HepG2 (cell line): ENCODE data around the gene NPDC1. TPM values are rescaled to one million over a fixed set of nuclear protein-coding genes. Genes with fewer than 3 reads are reported as not detected.

Experiments used
- AGO2 ChIP-seq: fragments of 200-400 bp; formaldehyde crosslinking; optimal IDR thresholded peaks from 2 replicates; pipeline ENCODE3; 2017; ENCODE audit warnings: mild to moderate bottlenecking, low read depth, low read length, moderate library complexity
- ATF7-NPFF ChIP-seq: sonication (generic); formaldehyde crosslinking; IDR thresholded peaks from 2 replicates; pipeline ENCODE4 v1.8.1; 2023; ENCODE audit warnings: mild to moderate bottlenecking, low read depth, missing genetic modification reagents, moderate library complexity
- CEBPZ ChIP-seq: IDR thresholded peaks from 2 replicates; pipeline ENCODE4 v1.6.1; 2012; ENCODE audit warnings: low read length, improper control_type of control experiment
- FOXO1 ChIP-seq: sonication (generic); formaldehyde crosslinking; IDR thresholded peaks from 2 replicates; pipeline ENCODE4 v1.4.0; 2020; ENCODE audit warnings: missing genetic modification reagents
- MAFK ChIP-seq, 2 experiments: IDR thresholded peaks in 1 of 2; conservative IDR thresholded peaks in 1 of 2; 2 replicates each; pipeline ENCODE4 v1.6.1; 2011; ENCODE audit warnings: improper control_type of control experiment in 2 of 2, low read length in 2 of 2
- MTA3 ChIP-seq: sonication (generic); formaldehyde crosslinking; IDR thresholded peaks from 2 replicates; pipeline ENCODE4 v1.4.0; 2020; ENCODE audit warnings: missing genetic modification reagents
- MYC ChIP-seq: sonication (generic); formaldehyde crosslinking; IDR thresholded peaks from 2 replicates; pipeline ENCODE4 v1.9.0; 2021; ENCODE audit warnings: missing genetic modification reagents, borderline replicate concordance
- PITX1 ChIP-seq: sonication (generic); formaldehyde crosslinking; IDR thresholded peaks from 2 replicates; pipeline ENCODE4 v1.5.1; 2020; ENCODE audit warnings: mild to moderate bottlenecking, missing genetic modification reagents
- POLR2A ChIP-seq, 2 experiments: IDR thresholded peaks; 2 replicates each; pipeline ENCODE4 v1.6.1; 2011; ENCODE audit warnings: low read depth in 2 of 2, low read length in 2 of 2, mild to moderate bottlenecking in 1 of 2, moderate library complexity in 1 of 2; ENCODE audit not compliant: insufficient read depth in 1 of 2
- REXO4 ChIP-seq: sonication (generic); formaldehyde crosslinking; IDR thresholded peaks from 2 replicates; pipeline ENCODE4 v1.8.0; 2022; ENCODE audit warnings: missing genetic modification reagents, mild to moderate bottlenecking, borderline replicate concordance
- SETDB1 ChIP-seq: sonication (generic); formaldehyde crosslinking; IDR thresholded peaks from 2 replicates; pipeline ENCODE4 v1.5.1; 2020; ENCODE audit warnings: missing genetic modification reagents, mild to moderate bottlenecking, borderline replicate concordance
- ZBTB4 ChIP-seq: sonication (generic); formaldehyde crosslinking; IDR thresholded peaks from 2 replicates; pipeline ENCODE4 v1.4.0; 2020; ENCODE audit warnings: missing genetic modification reagents, mild to moderate bottlenecking, borderline replicate concordance
- ZFY ChIP-seq: sonication (generic); formaldehyde crosslinking; IDR thresholded peaks from 2 replicates; pipeline ENCODE4 v1.4.0; 2020; ENCODE audit warnings: missing genetic modification reagents
- ZNF121 ChIP-seq: sonication (generic); formaldehyde crosslinking; IDR thresholded peaks from 2 replicates; pipeline ENCODE4 v1.5.0; 2020; ENCODE audit warnings: mild to moderate bottlenecking, missing genetic modification reagents
- ZNF260 ChIP-seq: sonication (generic); formaldehyde crosslinking; IDR thresholded peaks from 2 replicates; pipeline ENCODE4 v1.4.0; 2020; ENCODE audit warnings: missing genetic modification reagents, low read depth, mild to moderate bottlenecking, borderline replicate concordance
- ZSCAN20 ChIP-seq: sonication (generic); formaldehyde crosslinking; IDR thresholded peaks from 2 replicates; pipeline ENCODE4 v1.4.0; 2020; ENCODE audit warnings: missing genetic modification reagents, mild to moderate bottlenecking, borderline replicate concordance
- polyA plus RNA-seq, 8 experiments: library from polyadenylated mRNA; depleted of rRNA in 3 of 8; stranded (reverse) in 7 of 8; unstranded in 1 of 8; fragments of >200 nt; fragmentation: Illumina TruSeq in 4 of 8; extraction: Trizol in 4 of 8; gene quantifications; 2 replicates each; pipeline versions ENCODE4 v1.2.1 to v1.2.3, GENCODE V29; 2011 to 2016; ENCODE audit warnings: low read depth in 4 of 8, missing spikeins in 1 of 8, mixed read lengths in 1 of 8; ENCODE audit not compliant: insufficient read depth in 1 of 8
- total RNA-seq, 5 experiments: library from RNA; depleted of rRNA; stranded (reverse); fragments of >200 nt; fragmentation: Illumina TruSeq; extraction: Trizol; gene quantifications; 2 replicates each; pipeline ENCODE4 v1.2.3, GENCODE V29; 2016; ENCODE audit warnings: low read depth in 1 of 5
- TF ChIP-seq, protein P1 (sequence below): sonication (generic); formaldehyde crosslinking; IDR thresholded peaks from 2 replicates; pipeline ENCODE4 v1.4.0; 2020; ENCODE audit warnings: mild to moderate bottlenecking, missing genetic modification reagents
- TF ChIP-seq, protein P2 (sequence below): sonication (generic); formaldehyde crosslinking; IDR thresholded peaks from 2 replicates; pipeline ENCODE4 v1.8.0; 2022; ENCODE audit warnings: low read depth, missing genetic modification reagents

The NPDC1 gene
- total and polyA plus RNA-seq, 2 of the 13 experiments (the other 11 are each of a cell fraction or from before 2014, with no cell fraction given), result 0.84 to 5.4 TPM

DNA sequence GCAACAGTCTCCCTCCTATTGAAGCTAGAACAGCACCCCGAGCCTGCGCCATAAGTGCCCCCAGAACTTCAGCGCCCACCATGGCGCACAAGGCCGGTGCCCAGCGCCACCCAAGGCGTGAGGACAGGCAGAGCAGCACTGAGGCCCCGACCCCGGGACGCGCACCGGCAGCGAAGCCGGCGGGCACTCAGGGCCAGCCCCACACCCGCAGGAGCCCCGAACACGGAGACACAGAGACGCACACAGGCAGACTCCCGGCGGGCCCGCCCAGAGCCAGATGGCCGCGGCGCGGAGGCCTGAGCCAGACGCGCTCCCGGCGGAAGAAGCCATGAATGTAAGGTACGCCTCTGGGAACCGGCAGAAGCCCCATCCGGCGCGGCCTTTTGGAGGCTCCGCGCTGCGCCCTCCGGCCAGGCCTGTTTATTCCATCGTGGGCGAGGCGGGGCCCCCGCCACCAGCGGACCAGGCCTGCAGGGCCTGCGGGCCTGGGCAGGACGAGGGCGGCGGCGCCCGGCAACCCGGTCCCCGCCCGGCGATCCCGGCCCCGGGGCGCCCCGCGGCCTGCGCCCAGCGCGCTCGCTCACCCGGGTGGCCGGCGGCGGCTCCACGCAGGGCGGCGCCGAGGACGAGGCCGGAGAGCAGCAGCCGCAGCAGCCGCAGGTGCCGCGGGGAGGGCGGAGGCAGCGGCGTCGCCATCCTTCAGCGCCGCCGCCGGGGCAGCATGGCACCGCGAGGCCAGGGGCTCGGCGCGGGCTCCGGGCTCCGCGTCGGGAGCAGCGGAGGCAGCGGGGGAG, 486 bp downstream of the NPDC1 start (continued):
- TF ChIP-seq ZNF260 (CRISPR knock-in tag) (no peak), POLR2A (IDR thresholded peaks at IDR 0.05; ENCODE audit: insufficient read depth in 1 of 2, low read depth in 2 of 2, low read length in 2 of 2) (no peak), ZNF121 (no peak), REXO4 (CRISPR knock-in tag) (no peak), PITX1 (CRISPR knock-in tag) (no peak), ZFY (peak; percentile 57), SETDB1 (CRISPR knock-in tag) (no peak), FOXO1 (CRISPR knock-in tag) (no peak), CEBPZ (no peak), AGO2 (no peak), MTA3 (no peak), ATF7-NPFF (peak; percentile 42; the same call in 1 of the 2 replicates), ZSCAN20 (no peak), ZBTB4 (CRISPR knock-in tag) (no peak), MYC (no peak), MAFK (conservative IDR thresholded peaks at IDR 0.05 in 1 of 2, IDR thresholded peaks at IDR 0.05 in 1 of 2; ENCODE audit: low read length in 2 of 2) (no peak)
- TF ChIP-seq, protein P1, sequence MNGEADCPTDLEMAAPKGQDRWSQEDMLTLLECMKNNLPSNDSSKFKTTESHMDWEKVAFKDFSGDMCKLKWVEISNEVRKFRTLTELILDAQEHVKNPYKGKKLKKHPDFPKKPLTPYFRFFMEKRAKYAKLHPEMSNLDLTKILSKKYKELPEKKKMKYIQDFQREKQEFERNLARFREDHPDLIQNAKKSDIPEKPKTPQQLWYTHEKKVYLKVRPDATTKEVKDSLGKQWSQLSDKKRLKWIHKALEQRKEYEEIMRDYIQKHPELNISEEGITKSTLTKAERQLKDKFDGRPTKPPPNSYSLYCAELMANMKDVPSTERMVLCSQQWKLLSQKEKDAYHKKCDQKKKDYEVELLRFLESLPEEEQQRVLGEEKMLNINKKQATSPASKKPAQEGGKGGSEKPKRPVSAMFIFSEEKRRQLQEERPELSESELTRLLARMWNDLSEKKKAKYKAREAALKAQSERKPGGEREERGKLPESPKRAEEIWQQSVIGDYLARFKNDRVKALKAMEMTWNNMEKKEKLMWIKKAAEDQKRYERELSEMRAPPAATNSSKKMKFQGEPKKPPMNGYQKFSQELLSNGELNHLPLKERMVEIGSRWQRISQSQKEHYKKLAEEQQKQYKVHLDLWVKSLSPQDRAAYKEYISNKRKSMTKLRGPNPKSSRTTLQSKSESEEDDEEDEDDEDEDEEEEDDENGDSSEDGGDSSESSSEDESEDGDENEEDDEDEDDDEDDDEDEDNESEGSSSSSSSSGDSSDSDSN (CRISPR knock-in tag), result peak; percentile 46; the same call in 1 of the 2 replicates
- TF ChIP-seq, protein P2, sequence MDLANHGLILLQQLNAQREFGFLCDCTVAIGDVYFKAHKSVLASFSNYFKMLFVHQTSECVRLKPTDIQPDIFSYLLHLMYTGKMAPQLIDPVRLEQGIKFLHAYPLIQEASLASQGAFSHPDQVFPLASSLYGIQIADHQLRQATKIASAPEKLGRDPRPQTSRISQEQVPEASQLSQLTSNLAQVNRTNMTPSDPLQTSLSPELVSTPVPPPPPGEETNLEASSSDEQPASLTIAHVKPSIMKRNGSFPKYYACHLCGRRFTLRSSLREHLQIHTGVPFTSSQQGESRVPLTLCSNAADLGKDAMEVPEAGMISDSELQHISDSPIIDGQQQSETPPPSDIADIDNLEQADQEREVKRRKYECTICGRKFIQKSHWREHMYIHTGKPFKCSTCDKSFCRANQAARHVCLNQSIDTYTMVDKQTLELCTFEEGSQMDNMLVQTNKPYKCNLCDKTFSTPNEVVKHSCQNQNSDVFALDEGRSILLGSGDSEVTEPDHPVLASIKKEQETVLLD (CRISPR knock-in tag), result peak; percentile 1; the same call in 1 of the 2 replicates
